ENCODE data around the gene SLC32A1.

SLC32A1 gene

GRCh38 chr20:38700141-38700540 lies 24.1 kb upstream of the SLC32A1 start:
- TF ChIP-seq ARNTL (CRISPR knock-in tag; IDR thresholded peaks at IDR 0.05; ENCODE audit: borderline replicate concordance, low read depth) = no peak
- no peak for TF ChIP-seq ISL1 (CRISPR knock-in tag; IDR thresholded peaks at IDR 0.05)
- no peak for TF ChIP-seq TSHZ2 (CRISPR knock-in tag; IDR thresholded peaks at IDR 0.05)
- no peak for TF ChIP-seq TCF4 (CRISPR knock-in tag; IDR thresholded peaks at IDR 0.05; ENCODE audit: borderline replicate concordance)
- TF ChIP-seq SNAI2 (CRISPR knock-in tag; IDR thresholded peaks at IDR 0.05) = no peak
- TF ChIP-seq OSR1 (CRISPR knock-in tag; IDR thresholded peaks at IDR 0.05) = no peak
- TF ChIP-seq ZFP3 (CRISPR knock-in tag; IDR thresholded peaks at IDR 0.05) = no peak
- TF ChIP-seq CREB5 (CRISPR knock-in tag; IDR thresholded peaks at IDR 0.05; ENCODE audit: low read depth) = no peak
- TF ChIP-seq POU6F1 (CRISPR knock-in tag; IDR thresholded peaks at IDR 0.05; ENCODE audit: borderline replicate concordance, low read depth) = no peak
- TF ChIP-seq ESRRG (CRISPR knock-in tag; IDR thresholded peaks at IDR 0.05) = no peak
- TF ChIP-seq ZNF565 (CRISPR knock-in tag; conservative IDR thresholded peaks at IDR 0.05; ENCODE audit: low read depth) = no peak
- no peak for TF ChIP-seq RARB (CRISPR knock-in tag; IDR thresholded peaks at IDR 0.05)
- no peak for TF ChIP-seq BACH2 (CRISPR knock-in tag; IDR thresholded peaks at IDR 0.05; ENCODE audit: borderline replicate concordance)
- TF ChIP-seq ZNF8 (CRISPR knock-in tag; IDR thresholded peaks at IDR 0.05) = no peak
- TF ChIP-seq ZFP30 (CRISPR knock-in tag; IDR thresholded peaks at IDR 0.05) = no peak
- no peak for ATAC-seq

- no peak for ATAC-seq
- TF ChIP-seq TCF4 (CRISPR knock-in tag; IDR thresholded peaks at IDR 0.05; ENCODE audit: borderline replicate concordance) = no peak
- no peak for TF ChIP-seq ZNF565 (CRISPR knock-in tag; conservative IDR thresholded peaks at IDR 0.05; ENCODE audit: low read depth)
- no peak for TF ChIP-seq PPARA (CRISPR knock-in tag; IDR thresholded peaks at IDR 0.05; ENCODE audit: borderline replicate concordance)
- no peak for TF ChIP-seq ZC3H10 (CRISPR knock-in tag; IDR thresholded peaks at IDR 0.05)
- no peak for TF ChIP-seq ZNF8 (CRISPR knock-in tag; IDR thresholded peaks at IDR 0.05)
- no peak for TF ChIP-seq BACH2 (CRISPR knock-in tag; IDR thresholded peaks at IDR 0.05; ENCODE audit: borderline replicate concordance)
- no peak for TF ChIP-seq ESRRG (CRISPR knock-in tag; IDR thresholded peaks at IDR 0.05)
- no peak for TF ChIP-seq ZFP30 (CRISPR knock-in tag; IDR thresholded peaks at IDR 0.05)
- TF ChIP-seq CREB5 (CRISPR knock-in tag; IDR thresholded peaks at IDR 0.05; ENCODE audit: low read depth) = no peak
- TF ChIP-seq PATZ1 (CRISPR knock-in tag; IDR thresholded peaks at IDR 0.05; ENCODE audit: borderline replicate concordance) = no peak
- no peak for TF ChIP-seq TSHZ2 (CRISPR knock-in tag; IDR thresholded peaks at IDR 0.05)
- TF ChIP-seq POU6F1 (CRISPR knock-in tag; IDR thresholded peaks at IDR 0.05; ENCODE audit: borderline replicate concordance, low read depth) = no peak
- TF ChIP-seq RARB (CRISPR knock-in tag; IDR thresholded peaks at IDR 0.05) = no peak
- TF ChIP-seq OSR1 (CRISPR knock-in tag; IDR thresholded peaks at IDR 0.05) = no peak
- no peak for TF ChIP-seq ZNF70 (CRISPR knock-in tag; IDR thresholded peaks at IDR 0.05)
- no peak for TF ChIP-seq CSRNP3 (CRISPR knock-in tag; IDR thresholded peaks at IDR 0.05)
- TF ChIP-seq ARNTL (CRISPR knock-in tag; IDR thresholded peaks at IDR 0.05; ENCODE audit: borderline replicate concordance, low read depth) = no peak
- TF ChIP-seq GLIS3 (CRISPR knock-in tag; IDR thresholded peaks at IDR 0.05) = no peak
- no peak for TF ChIP-seq SNAI2 (CRISPR knock-in tag; IDR thresholded peaks at IDR 0.05)
- TF ChIP-seq ZFP3 (CRISPR knock-in tag; IDR thresholded peaks at IDR 0.05) = no peak
Observed at GRCh38 chr20:38700926-38701325, 23.4 kb upstream of the SLC32A1 start.

All from SK-N-SH treated with all-trans-retinoic acid at 6 μM for 48 hours (cell line).